ENCODE results near the gene CRYGD. TPM values are rescaled to one million over a fixed set of nuclear protein-coding genes. Genes with fewer than 3 reads are reported as not detected.

CRYGD gene
- total RNA-seq, 1 donor from 2014 or later, result not detected

DNA sequence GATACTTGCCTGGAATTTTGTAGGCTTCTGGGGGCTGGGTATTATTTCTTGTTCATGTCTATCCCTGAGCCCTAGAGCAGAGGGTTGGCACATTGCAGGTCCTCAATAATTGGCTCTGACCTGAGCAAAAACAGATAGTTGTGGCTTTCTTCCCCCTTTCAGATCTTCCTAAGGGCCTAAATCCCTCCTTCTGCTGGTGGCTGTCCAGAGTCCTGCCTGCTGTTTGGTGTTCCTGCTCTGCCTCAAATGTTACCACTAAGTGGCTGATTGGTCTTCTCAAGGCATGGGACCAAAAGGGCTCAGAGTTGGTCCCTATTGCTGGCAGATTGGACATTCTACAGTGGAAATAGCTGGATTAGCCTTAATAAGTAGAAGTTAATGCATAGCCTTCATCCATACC is 22.7 kb upstream of the CRYGD start:
- no peak overlapping the region for H3K27ac Mint-ChIP-seq (ENCODE audit: unreplicated experiment)
- peaks cover 5% of the 10 kb centered on the region for H3K27me3 Mint-ChIP-seq (ENCODE audit: unreplicated experiment)
- peaks cover 7% of the 10 kb centered on the region for H3K4me1 Mint-ChIP-seq (ENCODE audit: unreplicated experiment)
- H3K9me3 Mint-ChIP-seq (ENCODE audit: unreplicated experiment), result no peaks in the 10 kb centered on the region
- DNase-seq (ENCODE audit: low spot score), result no peak
- H3K36me3 Mint-ChIP-seq (ENCODE audit: low read depth, unreplicated experiment), result peaks cover 5% of the 10 kb centered on the region
- no peak overlapping the region for H3K4me3 Mint-ChIP-seq (ENCODE audit: unreplicated experiment)
- TF ChIP-seq CTCF (IDR thresholded peaks at IDR 0.05; ENCODE audit: unreplicated experiment), result no peak

DNA sequence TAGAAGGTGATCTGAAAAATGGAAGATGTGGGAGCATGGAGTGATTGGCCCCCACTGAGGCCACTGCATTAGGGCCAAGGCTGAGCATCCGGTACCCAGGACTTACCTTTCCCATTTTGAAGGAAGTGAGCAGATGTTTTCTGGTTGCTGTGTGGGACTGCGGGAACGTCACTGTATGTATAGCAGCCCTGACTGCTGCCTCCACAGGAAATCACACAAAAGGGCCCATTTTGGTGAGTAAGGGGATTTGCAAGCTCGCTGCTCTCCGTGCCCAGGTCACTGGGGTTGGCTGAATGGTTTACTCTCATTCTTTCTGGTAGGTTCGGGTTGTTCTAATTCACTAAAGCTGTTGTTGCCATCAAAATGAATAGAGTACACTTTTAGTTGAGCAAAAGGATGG is 21.7 kb upstream of the CRYGD start, which contains the start of gene CRYGB:
TSS of gene CRYGB (minus strand) at position 153 of the 400 bp plus-strand sequence. CDS start at position 115, 38 bp downstream.
- H3K9me3 Mint-ChIP-seq (ENCODE audit: unreplicated experiment), result no peaks in the 10 kb centered on the region
- H3K4me3 Mint-ChIP-seq (ENCODE audit: unreplicated experiment), result no peak within 1 kb of the TSS

GRCh38 chr2:208142925-208143799 is 18.8 kb upstream of the CRYGD start:
- no peak overlapping the region for H3K4me3 Mint-ChIP-seq (ENCODE audit: unreplicated experiment)
- H3K27ac Mint-ChIP-seq (ENCODE audit: unreplicated experiment), result no peak overlapping the region
- peaks cover 4% of the 10 kb centered on the region for H3K4me1 Mint-ChIP-seq (ENCODE audit: unreplicated experiment)
- H3K27me3 Mint-ChIP-seq (ENCODE audit: unreplicated experiment), result peaks cover 5% of the 10 kb centered on the region
- H3K9me3 Mint-ChIP-seq (ENCODE audit: unreplicated experiment), result no peaks in the 10 kb centered on the region
- peaks cover 4% of the 10 kb centered on the region for H3K36me3 Mint-ChIP-seq (ENCODE audit: low read depth, unreplicated experiment)
- no peak for DNase-seq (ENCODE audit: low spot score)
- TF ChIP-seq CTCF (IDR thresholded peaks at IDR 0.05; ENCODE audit: unreplicated experiment), result no peak

More for the DNA sequence above, 21.7 kb upstream of the CRYGD start, which contains the start of gene CRYGB:
- H3K27me3 Mint-ChIP-seq (ENCODE audit: unreplicated experiment), result peaks cover 5% of the 10 kb centered on the region
- TF ChIP-seq CTCF (IDR thresholded peaks at IDR 0.05; ENCODE audit: unreplicated experiment), result no peak
- H3K36me3 Mint-ChIP-seq (ENCODE audit: low read depth, unreplicated experiment), result peaks cover 3% of the 10 kb centered on the region
- no peak within 1 kb of the TSS for H3K27ac Mint-ChIP-seq (ENCODE audit: unreplicated experiment)
- H3K4me1 Mint-ChIP-seq (ENCODE audit: unreplicated experiment), result peaks cover 7% of the 10 kb centered on the region
- no peak for DNase-seq (ENCODE audit: low spot score)

- Mint-ChIP-seq H3K4me3 (ENCODE audit: unreplicated experiment) (no peak overlapping the region), H3K27ac (ENCODE audit: unreplicated experiment) (no peak overlapping the region), H3K27me3 (ENCODE audit: unreplicated experiment) (peaks cover 7% of the 10 kb centered on the region), H3K4me1 (ENCODE audit: unreplicated experiment) (peaks cover 4% of the 10 kb centered on the region), H3K9me3 (ENCODE audit: unreplicated experiment) (peaks cover 4% of the 10 kb centered on the region), H3K36me3 (ENCODE audit: low read depth, unreplicated experiment) (peaks cover 10% of the 10 kb centered on the region)
- no peak for TF ChIP-seq CTCF (IDR thresholded peaks at IDR 0.05; ENCODE audit: unreplicated experiment)
- no peak for DNase-seq (ENCODE audit: low spot score)
Measured at GRCh38 chr2:208142240-208142924, 18.1 kb upstream of the CRYGD start.

Measured in endothelial cell (in vitro differentiated cells).